DMS79 (cell line): ENCODE data around the gene APLP1.
"Not testable (repeated sequence)": the region's sequence is repeated elsewhere in the genome, so short reads cannot be mapped to it uniquely, and the experiment has no call there.

Experiments used
- DNase-seq: peaks from one replicate; lab custom pipeline; 2025; lab: John Stamatoyannopoulos, UW

The APLP1 gene

DNA sequence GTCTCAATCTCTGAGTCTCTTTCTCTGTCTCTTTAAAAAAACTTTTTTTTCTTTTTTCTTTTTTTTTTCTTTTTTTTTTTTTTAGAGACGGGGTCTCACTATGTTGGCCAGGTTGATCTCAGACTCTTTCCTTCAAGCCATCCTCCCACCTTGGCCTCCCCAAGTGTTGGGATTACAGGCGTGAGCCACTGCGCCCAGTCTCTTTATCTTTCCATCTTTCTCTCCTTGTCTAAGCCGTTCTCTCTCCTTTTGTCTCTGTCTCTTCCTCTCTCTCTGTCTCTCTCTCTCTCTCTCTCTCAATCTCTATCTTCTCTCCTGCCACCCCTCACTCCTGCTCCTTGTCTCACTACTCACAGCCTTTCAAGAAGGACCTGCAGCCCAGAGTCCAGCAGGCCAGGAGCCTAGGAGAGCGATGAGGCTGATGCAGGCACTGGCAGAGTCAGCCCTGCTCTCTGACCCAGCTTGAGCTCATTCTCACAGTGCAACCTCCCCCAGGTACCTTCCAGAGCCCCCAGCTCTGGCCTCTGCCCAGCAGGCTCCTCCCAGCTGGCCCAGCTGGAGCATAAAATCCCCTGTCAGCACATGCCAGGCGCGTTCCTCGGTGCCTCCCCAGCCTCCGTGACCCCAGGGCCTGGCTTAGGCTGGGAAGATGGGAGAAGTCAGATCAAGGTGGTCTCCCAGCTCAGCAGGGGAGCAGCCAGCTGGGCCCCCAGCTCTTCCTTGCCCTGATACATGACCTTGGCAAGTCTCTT lies 16.2 kb upstream of the APLP1 start, which contains the start of gene NPHS1:
Gene NPHS1, minus strand, starts transcription at position 476 of the 752 bp plus-strand sequence. CDS start 667 bp downstream, outside the sequence.
- no peak for DNase-seq

DNA sequence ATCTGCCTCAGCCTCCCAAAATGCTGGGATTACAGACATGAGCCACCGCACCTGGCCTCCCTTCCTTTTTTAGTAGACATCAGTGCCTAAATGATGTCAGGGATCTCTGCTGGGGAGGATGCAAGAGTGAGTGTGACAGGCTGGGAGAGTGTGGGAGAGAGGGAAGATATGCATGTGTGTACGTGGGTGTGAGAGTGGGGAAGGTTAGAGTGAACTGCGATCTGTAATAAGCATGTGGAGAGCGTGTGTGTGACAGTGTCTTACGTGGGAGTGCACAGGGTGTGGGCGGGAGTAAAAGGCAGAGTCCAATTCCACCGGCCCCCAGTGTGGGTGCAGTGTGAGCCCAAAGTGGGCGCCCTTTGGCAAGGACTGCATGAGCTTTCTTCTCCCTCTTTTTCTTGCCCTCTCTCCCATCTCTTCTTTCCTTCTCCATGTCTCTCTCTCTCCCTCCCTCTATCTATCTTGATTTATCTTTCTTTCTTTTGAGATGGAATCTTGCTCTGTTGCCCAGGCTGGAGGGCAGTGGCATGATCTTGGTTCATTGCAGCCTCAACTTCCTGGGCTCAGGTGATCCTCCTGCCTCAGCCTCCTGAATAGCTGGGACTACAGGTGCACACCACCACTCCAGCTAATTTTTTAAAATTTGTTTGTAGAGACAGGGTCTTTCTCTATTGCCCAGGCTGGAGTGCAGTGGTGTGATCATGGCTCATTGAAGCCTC lies 15.2 kb upstream of the APLP1 start:
- DNase-seq = no peak

DNA sequence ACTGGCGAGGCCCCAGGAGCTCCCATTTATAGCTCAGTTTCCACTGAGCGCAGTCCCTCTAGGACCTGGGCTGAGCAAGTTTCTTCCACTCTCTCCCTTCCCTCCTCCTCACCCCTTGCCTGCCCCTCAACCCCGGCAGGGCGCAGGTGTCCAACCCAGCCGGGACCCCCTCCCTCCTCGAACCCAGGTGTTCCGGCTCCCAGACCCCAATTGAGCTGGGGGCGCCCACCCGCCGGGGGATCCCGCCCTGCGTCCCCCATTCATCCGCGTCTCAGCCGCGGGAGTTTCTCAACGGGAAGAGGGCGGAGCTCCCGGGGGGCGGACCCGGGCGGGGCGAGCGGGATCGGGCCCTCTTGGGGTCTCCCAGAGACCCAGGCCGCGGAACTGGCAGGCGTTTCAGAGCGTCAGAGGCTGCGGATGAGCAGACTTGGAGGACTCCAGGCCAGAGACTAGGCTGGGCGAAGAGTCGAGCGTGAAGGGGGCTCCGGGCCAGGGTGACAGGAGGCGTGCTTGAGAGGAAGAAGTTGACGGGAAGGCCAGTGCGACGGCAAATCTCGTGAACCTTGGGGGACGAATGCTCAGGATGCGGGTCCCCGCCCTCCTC lies 11.7 kb upstream of the APLP1 start, which contains the start of gene KIRREL2:
Gene KIRREL2, plus strand, starts transcription at position 366 of the 604 bp plus-strand sequence. Its CDS starts 209 bp downstream, at position 575.
- DNase-seq = peak; percentile 38

DNA sequence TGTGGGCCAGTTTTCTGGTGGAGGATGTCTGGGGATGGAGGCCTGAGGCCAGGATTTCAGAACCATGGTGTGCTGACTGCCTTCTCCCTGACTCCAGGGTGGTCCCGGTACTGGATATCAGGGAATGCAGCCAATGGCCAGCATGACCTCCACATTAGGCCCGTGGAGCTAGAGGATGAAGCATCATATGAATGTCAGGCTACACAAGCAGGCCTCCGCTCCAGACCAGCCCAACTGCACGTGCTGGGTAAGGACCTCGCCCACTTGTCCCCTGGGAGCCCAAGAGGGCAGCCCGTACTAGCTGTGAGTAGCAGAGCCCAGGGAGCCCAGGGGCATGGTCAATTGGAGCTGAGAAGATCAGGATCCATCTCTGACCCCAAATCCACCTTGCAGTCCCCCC lies 10.1 kb upstream of the APLP1 start:
- no peak for DNase-seq

DNA sequence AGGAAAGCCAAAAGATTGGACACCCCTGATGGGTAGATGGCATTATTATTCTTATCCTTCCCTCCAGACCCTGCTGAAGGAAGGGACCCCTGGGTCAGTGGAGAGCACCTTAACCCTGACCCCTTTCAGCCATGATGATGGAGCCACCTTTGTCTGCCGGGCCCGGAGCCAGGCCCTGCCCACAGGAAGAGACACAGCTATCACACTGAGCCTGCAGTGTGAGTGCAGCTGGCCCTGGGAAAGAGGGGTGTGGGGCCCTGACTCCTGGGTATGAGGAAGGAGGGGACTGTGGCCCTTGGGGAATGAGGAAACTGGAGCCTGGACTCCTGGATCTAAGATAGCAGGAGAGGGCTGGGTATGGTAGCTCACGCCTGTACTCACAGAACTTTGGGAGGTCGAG lies 9.0 kb upstream of the APLP1 start:
- no peak for DNase-seq

DNA sequence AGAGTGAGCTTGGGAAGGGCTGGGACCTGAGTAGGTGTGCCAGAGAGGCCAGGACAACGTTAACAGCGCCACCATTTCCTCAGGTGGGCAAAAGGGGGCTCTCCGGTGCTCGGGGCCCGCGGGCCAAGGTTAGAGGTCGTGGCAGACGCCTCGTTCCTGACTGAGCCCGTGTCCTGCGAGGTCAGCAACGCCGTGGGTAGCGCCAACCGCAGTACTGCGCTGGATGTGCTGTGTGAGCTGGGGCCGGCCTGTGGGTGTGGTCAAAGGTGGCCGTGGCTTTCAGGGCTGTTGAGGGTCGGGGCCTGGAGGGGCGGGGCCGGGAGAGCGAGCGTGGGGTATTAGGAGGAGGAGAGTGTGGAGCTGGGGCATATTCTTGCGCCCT lies 7.9 kb upstream of the APLP1 start:
- DNase-seq = no peak

DNA sequence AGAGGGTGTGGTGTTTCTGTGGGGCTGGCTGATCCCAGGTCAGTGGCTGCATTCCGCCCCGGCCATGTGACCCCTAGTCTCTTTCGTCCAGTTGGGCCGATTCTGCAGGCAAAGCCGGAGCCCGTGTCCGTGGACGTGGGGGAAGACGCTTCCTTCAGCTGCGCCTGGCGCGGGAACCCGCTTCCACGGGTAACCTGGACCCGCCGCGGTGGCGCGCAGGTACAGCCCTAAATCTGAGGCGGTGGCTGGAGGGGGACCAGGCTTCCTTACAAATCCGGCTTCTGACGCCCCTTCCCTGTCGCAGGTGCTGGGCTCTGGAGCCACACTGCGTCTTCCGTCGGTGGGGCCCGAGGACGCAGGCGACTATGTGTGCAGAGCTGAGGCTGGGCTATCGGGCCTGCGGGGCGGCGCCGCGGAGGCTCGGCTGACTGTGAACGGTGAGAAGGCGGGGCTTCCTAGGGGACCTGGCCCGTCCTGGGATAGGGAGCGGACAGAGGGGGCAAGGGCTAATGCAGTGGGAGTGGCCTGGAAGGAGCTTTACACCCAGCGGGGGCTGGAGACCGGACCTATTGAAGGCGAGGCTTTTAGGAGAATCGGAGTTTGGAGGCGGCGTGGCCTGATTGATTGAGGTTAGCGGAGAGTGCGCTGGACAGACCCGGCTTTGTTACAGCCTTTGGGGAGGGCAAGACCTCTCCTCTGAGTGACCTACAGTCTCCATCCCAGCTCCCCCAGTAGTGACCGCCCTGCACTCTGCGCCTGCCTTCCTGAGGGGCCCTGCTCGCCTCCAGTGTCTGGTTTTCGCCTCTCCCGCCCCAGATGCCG lies 7.3 kb upstream of the APLP1 start:
- no peak for DNase-seq

DNA sequence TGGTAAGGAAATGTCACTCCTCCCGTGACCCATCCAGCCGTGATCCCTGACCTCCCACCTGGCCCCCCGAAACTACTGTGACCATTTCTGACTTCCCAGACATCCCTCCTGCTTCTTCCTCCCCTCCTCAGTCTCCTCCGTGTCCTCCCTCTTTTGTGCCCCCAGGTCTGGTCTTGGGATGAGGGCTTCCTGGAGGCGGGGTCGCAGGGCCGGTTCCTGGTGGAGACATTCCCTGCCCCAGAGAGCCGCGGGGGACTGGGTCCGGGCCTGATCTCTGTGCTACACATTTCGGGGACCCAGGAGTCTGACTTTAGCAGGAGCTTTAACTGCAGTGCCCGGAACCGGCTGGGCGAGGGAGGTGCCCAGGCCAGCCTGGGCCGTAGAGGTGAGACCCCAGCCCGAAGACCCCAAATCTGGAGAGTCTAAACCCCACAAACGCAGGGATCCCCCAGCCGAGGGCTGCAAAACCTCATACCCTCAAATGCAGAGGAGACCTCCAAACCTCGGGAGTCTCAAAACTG lies 6.7 kb upstream of the APLP1 start:
- DNase-seq = no peak

DNA sequence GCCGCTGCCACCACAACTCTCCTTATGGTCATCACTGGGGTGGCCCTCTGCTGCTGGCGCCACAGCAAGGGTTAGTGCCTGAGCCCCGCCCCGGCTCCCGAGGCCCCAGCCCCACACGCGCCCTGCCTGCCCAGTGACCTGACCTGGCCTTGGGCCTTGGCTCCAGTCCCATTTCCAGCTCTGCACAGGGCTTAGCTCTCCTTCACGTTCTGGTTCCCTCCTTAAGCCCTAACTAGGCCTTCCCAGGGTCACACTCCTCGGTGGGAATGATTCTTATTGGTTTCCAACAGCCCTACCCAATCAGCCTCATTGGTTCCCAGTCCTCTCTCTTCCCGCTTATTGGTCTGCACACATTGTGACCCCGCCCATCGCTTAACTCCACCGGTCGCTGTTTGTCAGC lies 5.8 kb upstream of the APLP1 start:
- DNase-seq = no peak

DNA sequence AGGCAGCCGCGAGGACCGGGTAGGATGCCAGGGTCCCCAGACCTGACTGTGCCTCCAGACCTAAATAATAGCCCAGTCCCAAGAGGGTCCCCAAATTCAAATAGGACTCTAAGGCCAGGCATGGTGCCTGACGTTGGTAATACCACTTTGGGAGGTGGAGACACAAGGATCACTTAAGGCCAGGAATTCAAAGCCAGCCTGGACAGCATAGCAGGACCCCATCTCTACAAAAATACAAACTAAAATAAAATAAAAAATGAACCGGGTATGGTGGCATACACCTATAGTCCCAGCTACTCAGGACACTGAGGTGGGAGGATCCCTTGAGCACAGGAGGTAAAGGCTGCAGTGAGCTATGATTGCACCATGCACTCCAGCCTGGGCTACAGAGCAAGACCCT lies 5.4 kb upstream of the APLP1 start:
- DNase-seq = no peak

DNA sequence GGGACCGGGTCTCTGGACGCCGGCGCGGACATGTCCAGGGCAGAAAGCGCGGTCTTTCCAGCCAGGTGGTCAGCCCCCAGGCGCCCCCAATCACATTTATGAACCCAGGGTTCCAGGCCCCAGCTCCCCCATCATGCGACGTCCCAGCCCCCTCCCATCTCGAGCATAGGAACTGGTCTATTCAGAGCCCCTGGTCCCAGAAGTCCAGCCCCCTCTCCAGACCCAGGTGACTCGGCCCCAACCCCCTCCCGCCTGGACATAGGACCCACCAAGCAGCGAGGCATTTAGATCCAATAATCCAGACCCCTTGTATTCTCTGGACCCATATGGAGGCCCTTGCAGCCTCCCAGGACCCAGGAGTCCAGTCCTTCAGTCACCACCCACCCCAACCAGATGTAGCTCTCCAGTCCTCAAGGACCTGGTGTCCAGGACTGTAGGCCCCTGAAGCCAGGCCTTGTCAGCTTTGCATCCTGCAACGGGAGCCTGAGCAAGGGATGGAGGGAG lies 501 bp downstream of the APLP1 start:
- no peak for DNase-seq

DNA sequence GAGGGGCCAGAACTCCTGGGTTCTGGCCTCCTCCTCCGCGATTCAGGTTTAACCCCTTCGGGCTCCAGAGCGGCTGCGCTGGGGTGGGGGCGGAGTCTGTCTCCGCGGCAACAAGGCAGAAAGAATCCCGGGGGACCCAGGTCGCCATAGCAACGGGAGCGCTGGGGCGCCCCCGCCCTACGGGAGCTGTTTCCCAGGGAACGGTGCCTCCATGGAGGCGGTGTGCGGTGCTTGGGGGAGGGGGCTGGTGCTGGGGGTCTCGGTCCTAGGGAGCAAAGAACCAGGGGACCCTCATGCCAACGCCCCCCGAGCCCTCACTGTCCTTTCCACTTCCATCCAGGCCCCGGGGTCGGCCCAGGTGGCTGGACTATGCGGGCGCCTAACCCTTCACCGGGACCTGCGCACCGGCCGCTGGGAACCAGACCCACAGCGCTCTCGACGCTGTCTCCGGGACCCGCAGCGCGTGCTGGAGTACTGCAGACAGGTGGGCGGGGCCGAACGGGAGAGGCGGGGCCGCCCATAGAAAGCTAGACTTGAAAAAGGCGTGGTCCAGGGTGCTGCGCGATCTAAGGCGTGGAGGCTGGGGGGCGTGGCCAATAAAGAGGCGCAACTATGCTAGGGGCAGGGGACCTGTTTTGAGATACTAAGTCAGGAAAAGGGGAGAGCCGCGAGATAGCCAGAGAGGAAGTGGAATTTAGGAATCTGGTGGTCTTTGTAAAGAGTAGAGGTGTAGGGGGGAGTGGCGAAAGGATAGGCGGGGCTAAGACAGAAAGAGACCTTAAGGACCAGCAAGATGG lies 1.2 kb downstream of the APLP1 start:
- DNase-seq = peak; percentile 72

DNA sequence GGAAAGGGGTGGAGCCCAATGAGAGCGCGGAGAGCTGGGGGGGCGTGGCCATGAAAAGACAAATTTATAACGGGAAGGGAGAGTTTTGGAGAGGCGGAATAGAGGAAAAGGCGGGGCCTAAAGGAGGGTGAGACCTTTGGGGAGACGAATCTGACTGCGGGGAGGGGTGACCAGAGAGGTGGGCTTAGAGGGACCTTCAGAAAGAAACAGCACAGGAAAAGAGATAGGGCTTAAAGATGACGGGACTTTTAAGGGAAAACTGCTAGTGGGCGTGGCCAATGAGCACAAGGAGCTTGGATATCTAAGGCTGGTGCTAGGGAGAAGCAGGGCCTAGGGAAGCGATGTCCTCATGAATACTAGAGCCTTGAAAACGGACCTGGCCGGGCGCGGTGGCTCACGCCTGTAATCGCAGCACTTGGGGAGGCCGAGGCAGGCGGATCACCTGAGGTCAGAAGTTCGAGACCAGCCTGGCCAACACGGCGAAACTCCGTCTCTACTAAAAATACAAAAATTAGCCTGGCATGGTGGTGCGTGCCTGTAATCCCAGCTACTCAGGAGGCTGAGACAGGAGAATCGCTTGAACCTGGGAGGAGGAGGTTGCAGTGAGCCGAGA lies 1.9 kb downstream of the APLP1 start:
- DNase-seq = not testable (repeated sequence)

DNA sequence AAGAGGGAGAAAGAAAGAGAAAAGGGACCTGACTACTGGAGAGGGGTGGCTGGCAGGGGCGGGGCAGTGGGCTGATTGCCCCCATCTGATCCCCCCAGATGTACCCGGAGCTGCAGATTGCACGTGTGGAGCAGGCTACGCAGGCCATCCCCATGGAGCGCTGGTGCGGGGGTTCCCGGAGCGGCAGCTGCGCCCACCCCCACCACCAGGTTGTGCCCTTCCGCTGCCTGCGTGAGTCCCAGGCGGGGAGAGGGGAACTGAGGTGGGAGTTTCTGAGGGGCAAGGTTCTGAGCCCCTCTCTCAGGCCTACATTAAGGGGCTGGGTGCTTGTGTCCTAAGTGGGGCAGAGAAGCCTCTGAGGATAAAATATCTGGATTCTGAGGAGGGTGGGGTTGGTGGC lies 2.4 kb downstream of the APLP1 start:
- no peak for DNase-seq

DNA sequence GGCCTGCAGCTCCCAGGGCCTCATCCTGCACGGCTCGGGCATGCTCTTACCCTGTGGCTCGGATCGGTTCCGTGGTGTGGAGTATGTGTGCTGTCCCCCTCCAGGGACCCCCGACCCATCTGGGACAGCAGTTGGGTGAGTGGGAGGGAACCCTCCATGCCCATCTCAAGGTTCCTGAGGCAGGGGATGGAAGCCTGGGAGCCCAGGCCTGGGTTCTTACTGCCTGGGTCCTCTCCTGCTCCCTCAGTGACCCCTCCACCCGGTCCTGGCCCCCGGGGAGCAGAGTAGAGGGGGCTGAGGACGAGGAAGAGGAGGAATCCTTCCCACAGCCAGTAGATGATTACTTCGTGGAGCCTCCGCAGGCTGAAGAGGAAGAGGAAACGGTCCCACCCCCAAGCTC lies 3.2 kb downstream of the APLP1 start:
- no peak for DNase-seq

DNA sequence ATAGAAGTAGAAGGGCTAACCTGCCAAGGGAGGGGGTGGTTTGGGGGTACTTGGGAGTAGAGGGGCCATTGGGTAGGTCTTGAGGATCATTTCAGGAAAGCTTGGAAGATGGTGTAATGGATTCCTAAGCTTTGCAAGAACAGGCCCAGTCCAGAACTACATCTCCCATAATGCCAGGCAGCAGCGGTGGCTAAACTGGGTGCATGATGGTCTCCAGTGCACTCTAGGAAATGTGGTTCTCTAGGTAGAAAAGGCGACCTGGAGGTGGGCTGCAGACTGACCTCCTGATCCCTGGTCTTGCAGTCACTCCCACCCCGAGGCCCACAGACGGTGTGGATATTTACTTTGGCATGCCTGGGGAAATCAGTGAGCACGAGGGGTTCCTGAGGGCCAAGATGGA lies 3.8 kb downstream of the APLP1 start:
- no peak for DNase-seq

DNA sequence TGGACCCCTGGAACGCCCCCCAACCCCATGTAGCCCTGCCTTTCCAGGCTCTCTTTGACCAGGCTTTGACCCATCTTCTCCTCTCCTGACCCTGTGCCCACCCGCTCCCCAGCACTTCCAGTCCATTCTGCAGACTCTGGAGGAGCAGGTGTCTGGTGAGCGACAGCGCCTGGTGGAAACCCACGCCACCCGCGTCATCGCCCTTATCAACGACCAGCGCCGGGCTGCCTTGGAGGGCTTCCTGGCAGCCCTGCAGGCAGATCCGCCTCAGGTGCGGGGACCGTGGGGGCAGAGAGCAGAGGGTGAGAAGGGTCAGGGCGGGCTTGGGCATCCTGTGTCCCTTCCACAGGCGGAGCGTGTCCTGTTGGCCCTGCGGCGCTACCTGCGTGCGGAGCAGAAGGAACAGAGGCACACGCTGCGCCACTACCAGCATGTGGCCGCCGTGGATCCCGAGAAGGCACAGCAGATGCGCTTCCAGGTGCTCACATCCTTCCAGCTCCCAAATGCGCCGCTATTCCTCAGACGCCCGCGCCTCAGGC lies 6.1 kb downstream of the APLP1 start:
- no peak for DNase-seq

DNA sequence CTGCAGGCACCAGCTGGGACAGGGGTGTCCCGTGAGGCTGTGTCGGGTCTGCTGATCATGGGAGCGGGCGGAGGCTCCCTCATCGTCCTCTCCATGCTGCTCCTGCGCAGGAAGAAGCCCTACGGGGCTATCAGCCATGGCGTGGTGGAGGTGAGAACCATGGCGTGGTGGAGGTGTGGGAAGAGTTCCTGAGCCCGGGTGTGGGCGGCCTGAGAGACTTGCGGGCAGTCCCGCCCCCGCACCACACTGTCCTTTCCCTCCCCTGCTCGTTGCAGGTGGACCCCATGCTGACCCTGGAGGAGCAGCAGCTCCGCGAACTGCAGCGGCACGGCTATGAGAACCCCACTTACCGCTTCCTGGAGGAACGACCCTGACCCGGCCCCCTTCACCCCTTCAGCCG lies 10.7 kb downstream of the APLP1 start:
- DNase-seq = no peak

DNA sequence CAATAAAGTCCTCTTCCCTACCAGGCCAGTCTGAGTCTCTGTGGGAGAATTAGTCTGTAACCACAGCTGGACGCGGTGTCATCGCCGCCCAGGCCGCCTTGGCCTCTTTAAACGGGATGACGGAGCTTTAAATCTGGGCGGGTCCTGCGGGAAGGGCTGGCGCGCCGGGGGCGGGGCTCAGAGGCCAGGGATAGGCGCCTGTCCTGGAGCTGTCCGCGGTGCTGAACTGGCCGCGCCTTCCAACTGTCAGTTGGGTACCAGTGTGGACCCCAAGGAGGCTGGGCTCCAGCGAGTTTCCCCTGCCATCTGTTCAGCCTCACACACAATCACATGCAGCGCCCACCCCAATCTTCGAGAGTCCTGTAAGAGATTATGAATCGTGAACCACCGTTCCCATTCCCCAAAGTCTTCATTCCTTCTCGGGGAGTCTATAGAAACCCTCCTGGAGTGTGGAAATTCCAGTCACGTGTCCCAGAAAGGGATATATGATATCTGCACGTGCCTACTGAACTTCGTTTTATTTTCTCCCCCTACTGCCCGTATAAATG lies 11.5 kb downstream of the APLP1 start:
- DNase-seq = no peak
